Astrocyte of the spinal cord (primary cell): ENCODE results near the gene RRBP1.

Source experiments
- DNase-seq: peaks from one replicate; pipeline ENCODE4 v3.0.0; 2011; ENCODE audit warnings: low read depth, low spot score
- H3K4me3 ChIP-seq: 2 replicates; pipeline ENCODE4 v1.5.1; 2011; ENCODE audit warnings: low read depth, mild to moderate bottlenecking, low read length, moderate library complexity
- in situ Hi-C: cut with HindIII; loops from 2 replicates; pipeline ENCODE4 v1.10.0; 2017; ENCODE audit warnings: low sequenced_read_pairs
- TF ChIP-seq, protein P1 (sequence below): IDR thresholded peaks from 2 replicates; pipeline ENCODE4 v1.5.1; 2012; ENCODE audit warnings: low read depth, mild to moderate bottlenecking, low read length, inconsistent platforms

RRBP1 gene

DNA sequence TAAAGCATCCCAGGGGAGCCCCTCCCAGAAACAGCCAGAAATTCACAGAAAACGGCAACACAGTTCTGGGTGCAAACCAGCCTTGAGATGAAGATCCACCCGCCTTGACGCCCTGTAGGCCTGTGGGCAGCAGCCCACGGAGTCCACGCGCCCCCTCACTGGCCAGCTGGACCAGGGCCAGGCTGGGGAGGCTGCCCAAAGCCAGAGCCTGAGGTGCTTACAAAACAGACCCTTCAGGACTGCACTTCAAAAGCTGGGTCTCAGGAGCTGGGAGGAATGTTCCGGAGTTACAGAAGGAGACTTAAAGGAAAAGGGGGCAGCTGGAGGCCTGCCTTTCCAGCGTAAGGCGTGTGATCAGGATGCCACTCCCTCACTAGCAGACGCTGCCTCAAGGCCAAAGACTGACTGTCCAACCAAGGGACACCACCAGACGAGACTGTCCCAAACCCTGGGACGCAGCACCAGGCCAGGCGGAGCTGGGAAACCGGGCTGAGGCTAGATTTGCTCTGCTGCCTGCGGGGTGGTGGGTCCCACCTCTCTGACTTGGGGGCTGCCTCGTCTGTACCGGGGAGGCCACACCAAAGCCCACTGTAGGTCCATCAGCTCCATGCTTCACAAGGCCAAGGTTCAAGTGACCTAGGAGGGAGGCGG lies 48.1 kb downstream of the RRBP1 start:
- no peak overlapping the region for H3K4me3 ChIP-seq
- no peak for DNase-seq
- in situ Hi-C loops: no loop called here
- TF ChIP-seq, protein P1, sequence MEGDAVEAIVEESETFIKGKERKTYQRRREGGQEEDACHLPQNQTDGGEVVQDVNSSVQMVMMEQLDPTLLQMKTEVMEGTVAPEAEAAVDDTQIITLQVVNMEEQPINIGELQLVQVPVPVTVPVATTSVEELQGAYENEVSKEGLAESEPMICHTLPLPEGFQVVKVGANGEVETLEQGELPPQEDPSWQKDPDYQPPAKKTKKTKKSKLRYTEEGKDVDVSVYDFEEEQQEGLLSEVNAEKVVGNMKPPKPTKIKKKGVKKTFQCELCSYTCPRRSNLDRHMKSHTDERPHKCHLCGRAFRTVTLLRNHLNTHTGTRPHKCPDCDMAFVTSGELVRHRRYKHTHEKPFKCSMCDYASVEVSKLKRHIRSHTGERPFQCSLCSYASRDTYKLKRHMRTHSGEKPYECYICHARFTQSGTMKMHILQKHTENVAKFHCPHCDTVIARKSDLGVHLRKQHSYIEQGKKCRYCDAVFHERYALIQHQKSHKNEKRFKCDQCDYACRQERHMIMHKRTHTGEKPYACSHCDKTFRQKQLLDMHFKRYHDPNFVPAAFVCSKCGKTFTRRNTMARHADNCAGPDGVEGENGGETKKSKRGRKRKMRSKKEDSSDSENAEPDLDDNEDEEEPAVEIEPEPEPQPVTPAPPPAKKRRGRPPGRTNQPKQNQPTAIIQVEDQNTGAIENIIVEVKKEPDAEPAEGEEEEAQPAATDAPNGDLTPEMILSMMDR: no peak

DNA sequence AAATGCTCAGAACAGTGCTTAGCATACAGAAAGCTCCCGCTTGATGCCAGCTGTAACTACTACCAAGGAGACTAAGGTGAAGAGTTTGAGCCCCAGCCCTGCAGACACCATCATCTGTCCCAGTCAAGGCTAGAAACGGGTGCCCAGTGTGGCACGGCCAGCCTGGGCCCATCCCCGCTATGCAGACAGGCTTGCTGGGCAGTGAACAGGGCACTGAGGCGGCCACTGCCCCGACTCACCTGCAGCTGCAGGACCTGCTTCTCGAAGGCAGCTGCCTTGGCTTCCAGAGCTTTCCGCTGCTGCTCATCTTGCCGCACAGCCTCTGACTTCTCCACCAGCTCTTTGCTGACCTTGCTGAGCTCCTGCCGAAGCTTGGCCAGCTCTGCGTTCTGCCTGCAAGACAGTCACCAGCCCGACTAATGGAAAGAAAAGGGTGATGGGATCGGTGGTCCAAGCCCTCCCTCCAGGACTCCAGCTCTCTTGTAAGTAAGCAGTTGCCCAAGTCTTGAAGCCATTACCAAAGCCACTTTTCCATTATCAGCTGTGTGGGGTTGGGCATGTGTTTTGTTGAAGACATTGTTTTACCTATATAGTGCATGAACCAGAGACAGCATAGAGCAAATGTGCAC lies 48.7 kb downstream of the RRBP1 start:
- TF ChIP-seq, protein P1: no peak
- in situ Hi-C loops: no loop called here
- H3K4me3 ChIP-seq: no peak overlapping the region
- DNase-seq: no peak

DNA sequence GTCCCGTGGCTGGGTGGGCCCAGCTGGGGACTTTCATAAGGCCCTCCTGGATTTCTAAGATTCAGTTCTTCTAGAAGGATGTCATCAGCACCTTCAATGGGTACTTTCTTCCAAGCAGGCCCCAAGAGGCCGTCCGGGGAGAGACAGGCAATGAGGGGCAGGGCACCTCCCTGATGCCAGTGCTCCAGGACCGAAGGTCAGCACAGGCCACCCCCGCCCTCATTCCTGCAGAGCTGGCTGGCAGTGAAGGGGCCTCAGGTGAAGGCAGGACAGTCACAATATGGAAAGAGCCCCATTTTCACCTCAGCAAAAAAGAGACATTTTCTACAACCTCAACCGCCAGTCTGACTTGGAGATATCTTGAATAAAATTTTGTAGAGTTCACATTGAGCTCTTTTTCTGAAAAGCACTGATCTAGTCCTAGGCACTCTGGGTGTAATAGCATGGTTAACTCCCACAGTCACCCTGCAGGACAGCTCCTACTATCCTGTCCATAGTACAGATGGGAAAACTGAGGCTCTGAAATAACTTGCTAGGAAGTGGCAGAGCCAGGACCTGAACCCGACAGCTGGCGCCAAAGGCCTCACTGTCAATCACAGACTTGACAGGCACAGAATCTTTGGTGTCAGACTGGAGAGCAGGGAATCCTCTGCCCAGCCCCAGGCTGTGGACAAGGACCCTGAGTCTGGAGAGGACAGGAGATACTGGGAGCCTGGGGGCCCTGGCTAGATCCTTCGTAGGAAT lies 50.3 kb downstream of the RRBP1 start:
- TF ChIP-seq, protein P1: no peak
- in situ Hi-C loops: no loop called here

DNA sequence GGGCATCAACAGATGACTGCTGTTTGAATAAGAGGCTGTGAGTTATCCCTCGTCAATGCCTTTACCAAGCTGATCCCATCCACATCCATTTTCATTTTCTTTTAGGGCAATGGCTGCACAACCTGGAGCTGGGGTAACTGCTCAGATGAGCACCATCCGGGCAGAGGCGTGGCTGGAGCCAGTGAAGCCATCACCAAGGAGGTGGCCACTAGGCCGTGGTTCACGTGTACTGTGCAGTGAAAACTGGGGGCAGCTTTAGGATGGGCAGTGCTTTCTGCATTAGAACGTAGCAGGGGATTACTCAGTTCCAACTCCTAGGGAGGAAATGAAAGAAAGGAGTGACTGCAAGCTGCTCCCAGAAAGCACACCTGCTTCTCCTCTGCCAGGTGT lies 51.2 kb downstream of the RRBP1 start:
- in situ Hi-C loops: no loop called here
- no peak overlapping the region for H3K4me3 ChIP-seq
- TF ChIP-seq, protein P1: no peak
- DNase-seq: no peak

More for the DNA sequence above, 50.3 kb downstream of the RRBP1 start:
- H3K4me3 ChIP-seq: no peak overlapping the region
- DNase-seq: no peak

DNA sequence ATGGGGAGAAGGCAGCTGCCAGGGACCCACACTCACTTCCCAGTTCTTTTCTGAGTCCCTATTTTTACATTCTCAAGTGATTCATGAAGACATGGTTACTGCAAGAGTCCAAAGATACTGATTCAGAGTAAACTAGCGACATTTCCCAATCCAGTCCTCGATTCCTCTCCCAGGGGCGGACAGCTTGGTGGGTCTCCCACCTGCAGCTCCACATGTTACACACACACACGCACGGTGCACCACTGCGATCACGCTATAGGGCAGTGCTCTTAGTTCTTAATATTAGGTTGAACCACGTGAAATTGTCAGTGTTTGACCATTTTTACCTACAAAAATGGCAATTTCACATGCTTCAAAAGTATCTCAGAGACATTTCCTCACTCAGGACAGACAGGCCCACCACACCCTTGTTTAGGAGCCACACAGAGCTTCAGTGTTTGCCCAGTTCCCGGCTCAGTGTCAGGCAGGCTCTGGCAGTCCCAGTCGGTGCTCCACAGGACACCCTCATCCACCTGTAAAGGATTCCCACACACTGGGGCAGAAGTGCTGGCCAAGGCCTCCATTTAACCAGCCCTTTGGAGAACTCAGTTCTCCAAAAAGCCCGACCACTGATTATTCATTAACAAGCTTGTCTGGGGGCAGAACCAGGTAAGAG lies 51.8 kb downstream of the RRBP1 start:
- H3K4me3 ChIP-seq: no peak overlapping the region
- no peak for DNase-seq
- in situ Hi-C loops: no loop called here
- TF ChIP-seq, protein P1: no peak

DNA sequence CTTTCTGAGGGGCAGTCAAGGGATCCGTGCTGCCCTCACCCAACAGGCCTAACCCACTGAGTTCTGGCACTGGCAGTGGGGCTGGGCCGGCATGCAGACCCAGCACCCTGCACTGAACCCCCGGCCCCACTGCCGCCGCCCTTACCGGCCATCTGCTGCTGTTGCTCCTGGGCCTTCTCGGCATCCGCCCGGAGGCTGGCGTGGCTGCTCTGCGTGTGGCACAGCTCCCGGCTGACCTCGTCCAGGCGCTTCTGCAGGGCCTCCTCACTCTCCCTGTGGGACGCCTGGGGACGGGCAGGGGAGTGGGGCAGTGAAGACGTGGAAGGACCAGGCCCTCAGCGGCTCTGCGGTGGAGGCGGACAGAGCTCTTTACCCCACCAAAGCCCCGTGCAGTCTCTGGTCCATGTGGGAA lies 52.4 kb downstream of the RRBP1 start:
- H3K4me3 ChIP-seq: no peak overlapping the region
- TF ChIP-seq, protein P1: no peak
- in situ Hi-C loops: no loop called here

More for the DNA sequence above, 52.4 kb downstream of the RRBP1 start:
- DNase-seq: no peak
